Lower leg skin (tissue), 4 donors: ENCODE measurements around the gene MAP2. TPM values are rescaled to one million over a fixed set of nuclear protein-coding genes. Genes with fewer than 3 reads are reported as not detected.

Source experiments
- DNase-seq, 2 donors: peaks; one replicate each; pipeline ENCODE4 v3.0.0-alpha.2; 2019; ENCODE audit warnings: low spot score in 2 of 2
- H3K4me3 ChIP-seq: fragments of 200-600 bp; sonication (generic); 2 replicates; pipeline ENCODE4 v1.5.1; 2017; ENCODE audit warnings: mild to moderate bottlenecking, low read depth; ENCODE audit not compliant: poor library complexity, severe bottlenecking
- POLR2A ChIP-seq, 2 donors: fragments of 450-650 bp; IDR thresholded peaks; one replicate each; pipeline ENCODE4 v1.6.1; 2016 to 2017; ENCODE audit warnings: antibody characterized with exemption in 2 of 2, mild to moderate bottlenecking in 1 of 2, moderate library complexity in 1 of 2
- WGBS, 2 donors: methylation state at CpG; one replicate each; pipeline ENCODE4 v1.1.5; 2018; 5-methylcytosine and 5-hydroxymethylcytosine counted together
- intact Hi-C: fragments of 100-400 bp; cut with DNase I; formaldehyde crosslinking; loops from one replicate; pipeline ENCODE4 v1.15.0; 2023; ENCODE audit warnings: low total_unique reads
- total RNA-seq, 4 donors: library from RNA; depleted of rRNA; stranded (reverse); fragments of >200 nt; gene quantifications; one replicate each; pipeline ENCODE4 v1.1.0, GENCODE V29; 2016
- TF ChIP-seq, protein P1 (sequence below), 3 donors: fragments of 450-650 bp; IDR thresholded peaks; one replicate each; pipeline ENCODE4 v1.5.1; 2016; ENCODE audit warnings: antibody characterized with exemption in 3 of 3, mild to moderate bottlenecking in 3 of 3, moderate library complexity in 2 of 3

MAP2 gene
- total RNA-seq, 4 donors from 2014 or later: 35.1 to 47.8 (median 40.9) TPM

- no peak overlapping the region for H3K4me3 ChIP-seq
- WGBS, 2 donors: 97% methylated on average over 2 of the region's 2 CpGs
- no peak for TF ChIP-seq POLR2A (IDR thresholded peaks at IDR 0.05)
- TF ChIP-seq, protein P1, sequence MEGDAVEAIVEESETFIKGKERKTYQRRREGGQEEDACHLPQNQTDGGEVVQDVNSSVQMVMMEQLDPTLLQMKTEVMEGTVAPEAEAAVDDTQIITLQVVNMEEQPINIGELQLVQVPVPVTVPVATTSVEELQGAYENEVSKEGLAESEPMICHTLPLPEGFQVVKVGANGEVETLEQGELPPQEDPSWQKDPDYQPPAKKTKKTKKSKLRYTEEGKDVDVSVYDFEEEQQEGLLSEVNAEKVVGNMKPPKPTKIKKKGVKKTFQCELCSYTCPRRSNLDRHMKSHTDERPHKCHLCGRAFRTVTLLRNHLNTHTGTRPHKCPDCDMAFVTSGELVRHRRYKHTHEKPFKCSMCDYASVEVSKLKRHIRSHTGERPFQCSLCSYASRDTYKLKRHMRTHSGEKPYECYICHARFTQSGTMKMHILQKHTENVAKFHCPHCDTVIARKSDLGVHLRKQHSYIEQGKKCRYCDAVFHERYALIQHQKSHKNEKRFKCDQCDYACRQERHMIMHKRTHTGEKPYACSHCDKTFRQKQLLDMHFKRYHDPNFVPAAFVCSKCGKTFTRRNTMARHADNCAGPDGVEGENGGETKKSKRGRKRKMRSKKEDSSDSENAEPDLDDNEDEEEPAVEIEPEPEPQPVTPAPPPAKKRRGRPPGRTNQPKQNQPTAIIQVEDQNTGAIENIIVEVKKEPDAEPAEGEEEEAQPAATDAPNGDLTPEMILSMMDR (IDR thresholded peaks at IDR 0.05): no peak
- no peak for DNase-seq
- intact Hi-C loops: no loop called here
Measured at GRCh38 chr2:209532321-209532720, 108.5 kb downstream of the MAP2 start.

DNA sequence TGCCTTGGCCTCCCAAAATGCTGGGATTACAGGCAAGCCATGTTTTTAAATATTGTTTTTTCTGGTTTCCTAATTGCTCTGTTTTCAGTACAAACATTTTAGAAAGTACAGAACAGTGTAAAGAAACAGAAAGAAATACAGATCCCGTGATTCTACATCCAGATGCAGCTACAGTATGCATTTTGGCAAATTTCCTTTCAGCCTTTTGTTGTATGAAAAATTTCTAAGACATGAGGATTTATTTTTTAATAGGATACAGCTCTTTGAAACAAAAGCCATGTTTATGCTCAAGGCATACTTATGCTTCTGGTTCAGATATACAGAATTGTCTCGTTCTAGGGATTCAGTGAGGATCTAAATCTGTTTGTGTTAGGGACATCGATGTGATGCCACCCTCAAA, 109.5 kb downstream of the MAP2 start:
- no peak for DNase-seq
- no peak overlapping the region for H3K4me3 ChIP-seq
- intact Hi-C loops: no loop called here
- 68% methylated on average over 3 of the region's 3 CpGs for whole genome bisulfite sequencing, 2 donors
- TF ChIP-seq, protein P1 (IDR thresholded peaks at IDR 0.05): no peak
- no peak for TF ChIP-seq POLR2A (IDR thresholded peaks at IDR 0.05)

DNA sequence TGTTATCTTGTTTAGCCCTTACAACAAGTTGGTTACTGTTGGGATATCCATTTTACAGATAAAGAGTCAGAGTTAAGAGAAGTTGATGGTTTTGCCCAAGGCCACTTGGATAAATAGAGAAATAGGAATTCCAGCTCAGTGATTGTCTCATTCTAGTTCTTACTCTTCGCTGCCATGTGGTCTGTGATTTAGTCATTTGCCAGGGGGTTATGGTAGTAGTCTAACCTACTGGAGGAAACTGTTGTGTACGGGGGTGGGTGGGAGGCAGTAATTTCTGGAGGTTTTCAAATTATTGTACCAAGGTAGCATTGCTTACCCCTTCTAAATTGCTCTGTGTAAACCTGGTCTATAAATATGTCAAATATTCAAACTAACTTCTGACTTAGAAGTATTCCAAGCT, 110.4 kb downstream of the MAP2 start:
- DNase-seq: no peak
- H3K4me3 ChIP-seq: no peak overlapping the region
- 88 to 90% methylated on average over 2 of the region's 2 CpGs for WGBS, 2 donors
- intact Hi-C loops: no loop called here
- TF ChIP-seq, protein P1 (IDR thresholded peaks at IDR 0.05): no peak
- TF ChIP-seq POLR2A (IDR thresholded peaks at IDR 0.05): no peak

DNA sequence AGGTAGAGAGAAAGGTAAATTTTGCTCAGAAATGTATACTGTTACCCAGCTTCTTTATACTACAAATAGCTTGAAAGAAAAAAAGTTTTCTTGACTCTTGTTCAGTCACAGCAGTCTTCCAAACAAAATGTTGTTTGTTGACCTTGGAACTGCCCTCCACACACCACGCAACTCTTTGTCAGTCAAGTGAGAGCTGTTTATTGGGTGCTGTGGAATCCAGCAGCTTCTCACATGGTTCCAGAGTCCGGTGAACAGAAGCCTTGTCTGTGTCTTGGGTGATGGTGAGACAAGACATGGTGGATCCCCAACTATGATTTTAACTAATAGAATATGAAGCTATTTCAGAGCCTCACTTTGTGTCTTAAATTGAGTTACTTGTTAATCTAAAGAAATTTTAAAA, 112.5 kb downstream of the MAP2 start:
- H3K4me3 ChIP-seq: no peak overlapping the region
- intact Hi-C loops: no loop called here
- WGBS, 2 donors: 78% methylated on average over 2 of the region's 2 CpGs
- no peak for DNase-seq
- TF ChIP-seq POLR2A (IDR thresholded peaks at IDR 0.05): no peak
- TF ChIP-seq, protein P1 (IDR thresholded peaks at IDR 0.05): no peak

GRCh38 chr2:209547726-209548125, 123.9 kb downstream of the MAP2 start:
- H3K4me3 ChIP-seq: no peak overlapping the region
- DNase-seq: no peak
- intact Hi-C loops: no loop called here
- 74 to 76% methylated on average over 1 of the region's 1 CpG for WGBS, 2 donors
- no peak for TF ChIP-seq POLR2A (IDR thresholded peaks at IDR 0.05)
- TF ChIP-seq, protein P1 (IDR thresholded peaks at IDR 0.05): no peak

DNA sequence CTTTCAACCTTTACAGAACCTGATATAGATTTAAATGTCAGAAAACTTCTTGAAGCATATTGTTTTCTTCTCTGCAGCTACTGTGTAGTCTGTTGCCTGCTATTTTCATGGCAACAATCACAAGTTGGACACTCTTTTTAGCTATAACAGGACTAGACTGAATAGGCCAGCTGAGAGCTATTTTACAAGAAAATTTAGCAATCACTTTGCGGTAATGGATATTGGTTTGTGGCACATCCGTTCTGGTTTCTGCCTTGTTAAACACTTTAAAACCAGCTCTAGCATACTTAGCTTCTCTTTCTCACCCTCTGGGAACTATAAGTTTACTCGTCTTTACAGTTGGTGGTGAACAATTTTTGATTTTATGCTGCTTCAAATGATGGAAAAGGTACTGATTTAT, 125.7 kb downstream of the MAP2 start:
- no peak for DNase-seq
- intact Hi-C loops: no loop called here

More for the DNA sequence above, 125.7 kb downstream of the MAP2 start:
- TF ChIP-seq, protein P1 (IDR thresholded peaks at IDR 0.05): no peak
- no peak for TF ChIP-seq POLR2A (IDR thresholded peaks at IDR 0.05)
- no peak overlapping the region for H3K4me3 ChIP-seq
- WGBS, 2 donors: 85% methylated on average over 3 of the region's 3 CpGs
